Activated CD4-positive, alpha-beta T cell treated with anti-CD3 and anti-CD28 coated beads for 4 hours (primary cell): ENCODE measurements around the gene KCNE4.

Experiments used
- DNase-seq, 2 donors: peaks; one replicate each; pipeline ENCODE4 v3.0.0-alpha.2; 2020

KCNE4 gene

GRCh38 chr2:223051693-223052289 is at the start of gene KCNE4:
TSS of gene KCNE4 (plus strand) at chr2:223052190. CDS start at chr2:223052831, 641 bp downstream.
- DNase-seq, result no peak

GRCh38 chr2:223003191-223003590 is 48.8 kb upstream of the KCNE4 start:
- DNase-seq, result no peak

GRCh38 chr2:223005496-223005895 is 46.5 kb upstream of the KCNE4 start:
- no peak for DNase-seq

GRCh38 chr2:223007531-223007930 is 44.5 kb upstream of the KCNE4 start:
- DNase-seq, result no peak

- no peak for DNase-seq
Measured at GRCh38 chr2:223008162-223008561, 43.8 kb upstream of the KCNE4 start.

- no peak for DNase-seq
Measured at GRCh38 chr2:223008956-223009355, 43.0 kb upstream of the KCNE4 start.

- DNase-seq, result no peak
Measured at GRCh38 chr2:223010641-223011040, 41.3 kb upstream of the KCNE4 start.

- DNase-seq, result no peak
Measured at GRCh38 chr2:223012291-223012690, 39.7 kb upstream of the KCNE4 start.

- DNase-seq, result no peak
Measured at GRCh38 chr2:223019390-223019930, 32.5 kb upstream of the KCNE4 start.

- DNase-seq, result no peak
Measured at GRCh38 chr2:223019987-223020717, 31.8 kb upstream of the KCNE4 start.

- DNase-seq, result no peak
Measured at GRCh38 chr2:223020971-223021675, 30.9 kb upstream of the KCNE4 start.

GRCh38 chr2:223026357-223027110 is 25.5 kb upstream of the KCNE4 start:
- no peak for DNase-seq

GRCh38 chr2:223027442-223027841 is 24.5 kb upstream of the KCNE4 start:
- DNase-seq, result no peak

- DNase-seq, result no peak
Measured at GRCh38 chr2:223029287-223029686, 22.7 kb upstream of the KCNE4 start.

GRCh38 chr2:223032187-223033142 is 19.5 kb upstream of the KCNE4 start:
- no peak for DNase-seq

- no peak for DNase-seq
Measured at GRCh38 chr2:223034221-223034975, 17.6 kb upstream of the KCNE4 start.

GRCh38 chr2:223036790-223037444 is 15.1 kb upstream of the KCNE4 start:
- DNase-seq, result no peak

GRCh38 chr2:223037445-223037800 is 14.6 kb upstream of the KCNE4 start:
- no peak for DNase-seq

- no peak for DNase-seq
Measured at GRCh38 chr2:223039618-223040017, 12.4 kb upstream of the KCNE4 start.

- no peak for DNase-seq
Measured at GRCh38 chr2:223040527-223040926, 11.5 kb upstream of the KCNE4 start.
